Measurements from ENCODE around the gene RBMY1A1. TPM values are rescaled to one million over a fixed set of nuclear protein-coding genes. Genes with fewer than 3 reads are reported as not detected.
"Not testable (repeated sequence)": the region's sequence is repeated elsewhere in the genome, so short reads cannot be mapped to it uniquely, and the experiment has no call there.

Gene RBMY1A1
- polyA plus RNA-seq, 3 donors: not detected

- Histone ChIP-seq H3K4me1 (ENCODE audit: control insufficient read depth in 1 of 2, insufficient read depth in 2 of 2, low read length in 2 of 2) (no peaks in the 10 kb centered on the region), H3K4me3 (replicated peaks in 1 of 3; ENCODE audit: low read depth in 2 of 3, low read length in 3 of 3) (no peak overlapping the region), H2AFZ (ENCODE audit: insufficient read depth, low read depth, low read length, poor library complexity, severe bottlenecking) (no peak overlapping the region), H3K4me2 (replicated peaks; ENCODE audit: extremely low read depth, low read length, poor library complexity, severe bottlenecking) (no peak overlapping the region), H3K27me3 (ENCODE audit: control insufficient read depth in 2 of 2, insufficient read depth in 2 of 2, low read length in 2 of 2) (no peaks in the 10 kb centered on the region), H3K9ac (ENCODE audit: insufficient read depth, low read length, poor library complexity, severe bottlenecking) (no peak overlapping the region), H3K79me2 (ENCODE audit: insufficient read depth, low read length) (no peaks in the 10 kb centered on the region), H4K20me1 (ENCODE audit: insufficient read depth, low read length) (no peaks in the 10 kb centered on the region), H3K36me3 (replicated peaks in 1 of 2; ENCODE audit: control insufficient read depth in 1 of 2, insufficient read depth in 2 of 2, low read length in 2 of 2) (no peaks in the 10 kb centered on the region), H3K9me3 (replicated peaks in 1 of 2; ENCODE audit: control insufficient read depth in 1 of 2, insufficient read depth in 1 of 2, low read length in 2 of 2) (no peaks in the 10 kb centered on the region), H3K27ac (ENCODE audit: low read depth in 1 of 2, low read length in 2 of 2) (no peak overlapping the region)
- H3K9me3 Mint-ChIP-seq: peaks cover 0 to 2% (median 0%) of the 10 kb centered on the region in 7 donors
- H3K4me3 Mint-ChIP-seq: no peak overlapping the region
- no peak for DNase-seq
- no peaks in the 10 kb centered on the region for H3K36me3 Mint-ChIP-seq
- H3K27me3 Mint-ChIP-seq (ENCODE audit: low read depth in 3 of 3): no peaks in the 10 kb centered on the region
- H3K4me1 Mint-ChIP-seq: no peaks in the 10 kb centered on the region
- WGBS (ENCODE audit: insufficient coverage): 70% methylated on average over 2 of the region's 6 CpGs
- intact Hi-C loops (cut with micrococcal nuclease): no loop called here
- no peak overlapping the region for H3K27ac Mint-ChIP-seq
- TF ChIP-seq CTCF (IDR thresholded peaks at IDR 0.05): no peak
These were observed 57.4 kb downstream of the RBMY1A1 start for GRCh38 chrY:21592059-21592458.

GRCh38 chrY:21596287-21596686, 61.6 kb downstream of the RBMY1A1 start:
- H3K9ac ChIP-seq (ENCODE audit: insufficient read depth, low read length, poor library complexity, severe bottlenecking); H3K9me3 Mint-ChIP-seq; DNase-seq; H3K36me3 Mint-ChIP-seq; intact Hi-C loops (cut with micrococcal nuclease); H3K4me2 ChIP-seq (replicated peaks; ENCODE audit: extremely low read depth, low read length, poor library complexity, severe bottlenecking); H3K27ac ChIP-seq (ENCODE audit: low read depth in 1 of 2, low read length in 2 of 2); H3K4me1 Mint-ChIP-seq; H2AFZ ChIP-seq (ENCODE audit: insufficient read depth, low read depth, low read length, poor library complexity, severe bottlenecking); H3K4me1 ChIP-seq (ENCODE audit: control insufficient read depth in 1 of 2, insufficient read depth in 2 of 2, low read length in 2 of 2); H3K4me3 Mint-ChIP-seq; H3K27ac Mint-ChIP-seq; H3K36me3 ChIP-seq (replicated peaks in 1 of 2; ENCODE audit: control insufficient read depth in 1 of 2, insufficient read depth in 2 of 2, low read length in 2 of 2); H3K79me2 ChIP-seq (ENCODE audit: insufficient read depth, low read length); H3K27me3 ChIP-seq (ENCODE audit: control insufficient read depth in 2 of 2, insufficient read depth in 2 of 2, low read length in 2 of 2); H3K9me3 ChIP-seq (replicated peaks in 1 of 2; ENCODE audit: control insufficient read depth in 1 of 2, insufficient read depth in 1 of 2, low read length in 2 of 2); H3K4me3 ChIP-seq (replicated peaks in 1 of 3; ENCODE audit: low read depth in 2 of 3, low read length in 3 of 3); H3K27me3 Mint-ChIP-seq (ENCODE audit: low read depth in 3 of 3); H4K20me1 ChIP-seq (ENCODE audit: insufficient read depth, low read length): not testable (repeated sequence)
- no CpG with 5 or more reads among the region's 16 CpGs for WGBS (ENCODE audit: insufficient coverage)

Other genes starting within 250 kb of the RBMY1A1 start
- gene RBMY1B, start 23.5 kb upstream of the RBMY1A1 start, polyA plus RNA-seq: not detected